HCT116 (cell line): ENCODE data around the gene NSUN2. TPM values are rescaled to one million over a fixed set of nuclear protein-coding genes. Genes with fewer than 3 reads are reported as not detected.

Source experiments
- ATAC-seq: fragments of 200-7000 bp; cut with Tn5 transposase; 2 replicates; pipeline ENCODE4 v1.9.1; 2020; ENCODE audit warnings: mild to moderate bottlenecking, moderate library complexity
- BruUV-seq: library from RNA; stranded (reverse); fragments of 400-500 nt; replicated peaks from 2 replicates; lab custom pipeline; 2021; lab: Mats Ljungman, UMichigan
- CTCF ChIA-PET: fragments of 300-600 bp; sonication (Branson Sonifier 250); formaldehyde crosslinking; loops from one replicate; lab custom pipeline; 2021; ENCODE audit warnings: antibody characterized with exemption; lab: Charles Lee
- POLR2A ChIA-PET: fragments of 300-600, 350-600 bp; sonication (Branson Sonifier 250); formaldehyde crosslinking; loops from one replicate; lab custom pipeline; 2021; ENCODE audit warnings: antibody characterized with exemption; lab: Charles Lee
- RAD21 ChIA-PET, 2 experiments: fragments of 300-600 bp; sonication (Branson Sonifier 250); formaldehyde crosslinking; loops; one replicate each; lab custom pipeline; 2023; ENCODE audit warnings: low total read pairs in 2 of 2; ENCODE audit not compliant: uncharacterized antibody in 2 of 2, unreplicated experiment in 2 of 2, low non-redundant PET in 1 of 2; lab: Charles Lee
- DNase-seq: peaks from one replicate; pipeline ENCODE4 v3.0.0-alpha.2; 2010; ENCODE audit warnings: low read depth, low spot score
- H2AFZ ChIP-seq: fragments of 200-600 bp; shearing (Covaris generic), sonication (generic); 2 replicates; pipeline ENCODE4 v1.6.1; 2017; ENCODE audit warnings: low read depth, mixed run types, mixed read lengths, antibody characterized with exemption, low read length; ENCODE audit not compliant: poor library complexity, severe bottlenecking
- H3K27ac ChIP-seq: 2 replicates; pipeline ENCODE4 v1.5.1; 2012; ENCODE audit warnings: low read depth, low read length
- H3K27me3 ChIP-seq: fragments of 200-600 bp; sonication (generic); 2 replicates; pipeline ENCODE4 v1.6.1; 2016; ENCODE audit warnings: mixed run types, low read length, mixed read lengths; ENCODE audit not compliant: insufficient read depth
- H3K36me3 ChIP-seq, 2 experiments: fragments of 200-500 bp in 1 of 2; fragments of 200-600 bp in 1 of 2; sonication (Bioruptor generic) in 1 of 2; sonication (generic) in 1 of 2; 2 replicates each; pipeline versions ENCODE4 v1.5.1 to v1.6.1; 2014 to 2016; ENCODE audit warnings: low read length in 2 of 2, inconsistent platforms in 1 of 2, mixed read lengths in 1 of 2, mixed run types in 1 of 2; ENCODE audit not compliant: insufficient read depth in 2 of 2, control insufficient read depth in 1 of 2
- H3K4me1 ChIP-seq, 2 experiments: fragments of 200-600 bp in 1 of 2; sonication (generic) in 1 of 2; 2 replicates each; pipeline versions ENCODE4 v1.5.1 to v1.6.1; 2012 to 2017; ENCODE audit warnings: low read length in 2 of 2, inconsistent platforms in 1 of 2, mild to moderate bottlenecking in 1 of 2, mixed read lengths in 1 of 2, mixed run types in 1 of 2, moderate library complexity in 1 of 2; ENCODE audit not compliant: insufficient read depth in 2 of 2, control insufficient read depth in 1 of 2
- H3K4me2 ChIP-seq: fragments of 200-600 bp; sonication (generic); 2 replicates; pipeline ENCODE4 v1.6.1; 2017; ENCODE audit warnings: mixed run types, low read length, mixed read lengths
- H3K4me3 ChIP-seq, 2 experiments: fragments of 200-600 bp in 1 of 2; sonication (generic) in 1 of 2; replicated peaks in 1 of 2; 2 replicates each; pipeline ENCODE4 v1.5.1; 2011 to 2016; ENCODE audit warnings: low read length in 2 of 2, control low read depth in 1 of 2, low read depth in 1 of 2, mild to moderate bottlenecking in 1 of 2, mixed read lengths in 1 of 2, mixed run types in 1 of 2
- H3K79me2 ChIP-seq: fragments of 200-600 bp; sonication (generic); 2 replicates; pipeline ENCODE4 v1.6.1; 2017; ENCODE audit warnings: mild to moderate bottlenecking, mixed run types, low read length, moderate library complexity, mixed read lengths; ENCODE audit not compliant: insufficient read depth
- H3K9ac ChIP-seq: fragments of 200-600 bp; sonication (generic); 2 replicates; pipeline ENCODE4 v1.6.1; 2016; ENCODE audit warnings: low read length, mixed read lengths
- H3K9me2 ChIP-seq: fragments of 200-600 bp; sonication (generic), shearing (Covaris generic); 2 replicates; pipeline ENCODE4 v1.6.1; 2017; ENCODE audit warnings: mixed run types, mild to moderate bottlenecking, moderate library complexity; ENCODE audit not compliant: insufficient read depth
- H3K9me3 ChIP-seq, 2 experiments: fragments of 200-500 bp in 1 of 2; fragments of 200-600 bp in 1 of 2; sonication (Bioruptor generic) in 1 of 2; sonication (generic) in 1 of 2; 2 replicates each; pipeline ENCODE4 v1.6.1; 2014 to 2017; ENCODE audit warnings: low read length in 2 of 2, mixed read lengths in 2 of 2, inconsistent platforms in 1 of 2, low read depth in 1 of 2, mild to moderate bottlenecking in 1 of 2, mixed run types in 1 of 2, moderate library complexity in 1 of 2; ENCODE audit not compliant: control insufficient read depth in 1 of 2, insufficient read depth in 1 of 2
- H4K20me1 ChIP-seq: fragments of 200-600 bp; sonication (generic), shearing (Covaris generic); 2 replicates; pipeline ENCODE4 v1.6.1; 2017; ENCODE audit warnings: mixed run types, mild to moderate bottlenecking, moderate library complexity; ENCODE audit not compliant: insufficient read depth
- CBX3 ChIP-seq: IDR thresholded peaks from 2 replicates; pipeline ENCODE4 v1.6.1; 2012; ENCODE audit warnings: low read depth
- CEBPB ChIP-seq: IDR thresholded peaks from 2 replicates; pipeline ENCODE4 v1.6.1; 2012; ENCODE audit warnings: low read depth
- CTCF ChIP-seq, 3 experiments: fragments of 200-600 bp in 1 of 3; sonication (generic) in 1 of 3; IDR thresholded peaks in 2 of 3; conservative IDR thresholded peaks in 1 of 3; 2 replicates each; pipeline ENCODE4 v1.5.1; 2012 to 2017; ENCODE audit warnings: low read depth in 2 of 3, low read length in 2 of 3, antibody characterized with exemption in 1 of 3, borderline replicate concordance in 1 of 3, control low read depth in 1 of 3, mild to moderate bottlenecking in 1 of 3, mixed read lengths in 1 of 3, mixed run types in 1 of 3, moderate library complexity in 1 of 3; ENCODE audit not compliant: insufficient read depth in 1 of 3
- EGR1 ChIP-seq: IDR thresholded peaks from 2 replicates; pipeline ENCODE4 v1.6.1; 2012; ENCODE audit warnings: low read depth
- ELF1 ChIP-seq: IDR thresholded peaks from 2 replicates; pipeline ENCODE4 v1.6.1; 2012; ENCODE audit warnings: low read depth, borderline replicate concordance
- EZH2 ChIP-seq: fragments of 200-600 bp; sonication (generic); IDR thresholded peaks from 2 replicates; pipeline ENCODE4 v1.6.1; 2017; ENCODE audit warnings: antibody characterized with exemption, mixed run types
- EZH2phosphoT487 ChIP-seq: fragments of 200-600 bp; IDR thresholded peaks from 2 replicates; pipeline ENCODE4 v1.6.1; 2018; ENCODE audit warnings: antibody characterized with exemption, borderline replicate concordance
- FOSL1 ChIP-seq: IDR thresholded peaks from 2 replicates; pipeline ENCODE4 v1.6.1; 2012; ENCODE audit warnings: low read depth
- JUND ChIP-seq: IDR thresholded peaks from 2 replicates; pipeline ENCODE4 v1.6.1; 2012
- POLR2A ChIP-seq: IDR thresholded peaks from 2 replicates; pipeline ENCODE4 v1.7.0; 2011; ENCODE audit warnings: borderline replicate concordance; ENCODE audit not compliant: insufficient read depth, insufficient read length; ENCODE audit errors: extremely low read depth
- POLR2AphosphoS5 ChIP-seq: IDR thresholded peaks from 2 replicates; pipeline ENCODE4 v1.6.1; 2011; ENCODE audit warnings: mild to moderate bottlenecking, low read depth, low read length, moderate library complexity
- RAD21 ChIP-seq: IDR thresholded peaks from 2 replicates; pipeline ENCODE4 v1.6.1; 2012; ENCODE audit warnings: low read depth, mild to moderate bottlenecking
- SIN3A ChIP-seq: IDR thresholded peaks from 2 replicates; pipeline ENCODE4 v1.6.1; 2012; ENCODE audit warnings: low read depth
- SP1 ChIP-seq: IDR thresholded peaks from 2 replicates; pipeline ENCODE4 v1.6.1; 2012; ENCODE audit warnings: low read depth
- TCF7L2 ChIP-seq: IDR thresholded peaks from 2 replicates; pipeline ENCODE4 v1.7.0; 2011; ENCODE audit warnings: borderline replicate concordance, inconsistent platforms; ENCODE audit not compliant: insufficient read depth, insufficient read length; ENCODE audit errors: extremely low read depth
- YY1 ChIP-seq: IDR thresholded peaks from 2 replicates; pipeline ENCODE4 v1.6.1; 2011; ENCODE audit warnings: low read length, low read depth, moderate library complexity, mild to moderate bottlenecking; ENCODE audit not compliant: insufficient replicate concordance; ENCODE audit errors: extremely low read depth
- ZNF274 ChIP-seq: fragments of 200-500 bp; sonication (Bioruptor generic); IDR thresholded peaks from 2 replicates; pipeline ENCODE4 v1.6.1; 2014; ENCODE audit warnings: mild to moderate bottlenecking, low read depth, low read length, inconsistent platforms
- intact Hi-C: fragments of 100-400 bp; cut with micrococcal nuclease; formaldehyde crosslinking; loops from 2 replicates; pipeline ENCODE4 v1.10.0; 2022
- total RNA-seq: library from RNA; stranded (reverse); gene quantifications from one replicate; pipeline ENCODE4 v1.2.1, GENCODE V29; 2021; ENCODE audit not compliant: unreplicated experiment
- TF ChIP-seq, protein P1 (sequence below): IDR thresholded peaks from 2 replicates; pipeline ENCODE4 v1.6.1; 2011; ENCODE audit warnings: mild to moderate bottlenecking, low read length, moderate library complexity; ENCODE audit not compliant: insufficient replicate concordance; ENCODE audit errors: extremely low read depth
- TF ChIP-seq, protein P2 (sequence below): IDR thresholded peaks from 2 replicates; pipeline ENCODE4 v1.6.1; 2012
- TF ChIP-seq, protein P3 (sequence below): IDR thresholded peaks from 2 replicates; pipeline ENCODE4 v1.6.1; 2012

NSUN2 gene
- total RNA-seq, 1 experiment from 2014 or later = 101 TPM

- TF ChIP-seq CBX3 (no peak), CEBPB (no peak), TCF7L2 (no peak), YY1 (no peak), EZH2phosphoT487 (no peak), POLR2A (no peak), JUND (no peak), ZNF274 (no peak), RAD21 (no peak), CTCF (IDR thresholded peaks at IDR 0.05 in 2 of 3, conservative IDR thresholded peaks at IDR 0.05 in 1 of 3; ENCODE audit: borderline replicate concordance in 1 of 3, insufficient read depth in 1 of 3, low read depth in 2 of 3, low read length in 2 of 3) (no peak), EGR1 (no peak), ELF1 (no peak), EZH2 (no peak), POLR2AphosphoS5 (no peak), SP1 (no peak), SIN3A (no peak), FOSL1 (no peak)
- TF ChIP-seq, protein P1, sequence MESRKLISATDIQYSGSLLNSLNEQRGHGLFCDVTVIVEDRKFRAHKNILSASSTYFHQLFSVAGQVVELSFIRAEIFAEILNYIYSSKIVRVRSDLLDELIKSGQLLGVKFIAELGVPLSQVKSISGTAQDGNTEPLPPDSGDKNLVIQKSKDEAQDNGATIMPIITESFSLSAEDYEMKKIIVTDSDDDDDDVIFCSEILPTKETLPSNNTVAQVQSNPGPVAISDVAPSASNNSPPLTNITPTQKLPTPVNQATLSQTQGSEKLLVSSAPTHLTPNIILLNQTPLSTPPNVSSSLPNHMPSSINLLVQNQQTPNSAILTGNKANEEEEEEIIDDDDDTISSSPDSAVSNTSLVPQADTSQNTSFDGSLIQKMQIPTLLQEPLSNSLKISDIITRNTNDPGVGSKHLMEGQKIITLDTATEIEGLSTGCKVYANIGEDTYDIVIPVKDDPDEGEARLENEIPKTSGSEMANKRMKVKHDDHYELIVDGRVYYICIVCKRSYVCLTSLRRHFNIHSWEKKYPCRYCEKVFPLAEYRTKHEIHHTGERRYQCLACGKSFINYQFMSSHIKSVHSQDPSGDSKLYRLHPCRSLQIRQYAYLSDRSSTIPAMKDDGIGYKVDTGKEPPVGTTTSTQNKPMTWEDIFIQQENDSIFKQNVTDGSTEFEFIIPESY = no peak
- TF ChIP-seq, protein P2, sequence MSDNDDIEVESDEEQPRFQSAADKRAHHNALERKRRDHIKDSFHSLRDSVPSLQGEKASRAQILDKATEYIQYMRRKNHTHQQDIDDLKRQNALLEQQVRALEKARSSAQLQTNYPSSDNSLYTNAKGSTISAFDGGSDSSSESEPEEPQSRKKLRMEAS = no peak
- TF ChIP-seq, protein P3, sequence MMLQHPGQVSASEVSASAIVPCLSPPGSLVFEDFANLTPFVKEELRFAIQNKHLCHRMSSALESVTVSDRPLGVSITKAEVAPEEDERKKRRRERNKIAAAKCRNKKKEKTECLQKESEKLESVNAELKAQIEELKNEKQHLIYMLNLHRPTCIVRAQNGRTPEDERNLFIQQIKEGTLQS = no peak
- BruUV-seq = no TSS peak
- no peaks in the 10 kb centered on the region for H3K9me2 ChIP-seq
- no peak for DNase-seq
- no peaks in the 10 kb centered on the region for H3K9me3 ChIP-seq
- peaks cover 18% of the 10 kb centered on the region for H3K27me3 ChIP-seq
- H3K4me3 ChIP-seq = no peak overlapping the region
- no peaks in the 10 kb centered on the region for H3K79me2 ChIP-seq
- CTCF ChIA-PET = no interaction called here
- RAD21 ChIA-PET = no interaction called here
- no peak for ATAC-seq
- no peak overlapping the region for H3K27ac ChIP-seq
- H4K20me1 ChIP-seq = no peaks in the 10 kb centered on the region
- intact Hi-C loops = no loop called here
- no peak overlapping the region for H2AFZ ChIP-seq
- H3K4me1 ChIP-seq = no peaks in the 10 kb centered on the region
- no peaks in the 10 kb centered on the region for H3K36me3 ChIP-seq
- no peak overlapping the region for H3K4me2 ChIP-seq
- POLR2A ChIA-PET = no interaction called here
- no peak overlapping the region for H3K9ac ChIP-seq
Measured at GRCh38 chr5:6568889-6569288, 64.0 kb downstream of the NSUN2 start.
